Erythroblast (primary cell): ENCODE data around the gene PTGR3.

Experiments
- GATA1 ChIP-seq: IDR thresholded peaks from 2 replicates; pipeline ENCODE4 v1.6.1; 2011; ENCODE audit warnings: low read depth, mild to moderate bottlenecking, control low read depth, low read length, moderate library complexity
- POLR2A ChIP-seq: IDR thresholded peaks from 2 replicates; pipeline ENCODE4 v1.6.1; 2011; ENCODE audit warnings: mild to moderate bottlenecking, low read length

- TF ChIP-seq POLR2A (no peak), GATA1 (no peak)
Observed at GRCh38 chr18:75221397-75221796, 12.5 kb upstream of the PTGR3 start.
